ENCODE data around the gene IL22RA2.

The IL22RA2 gene

DNA sequence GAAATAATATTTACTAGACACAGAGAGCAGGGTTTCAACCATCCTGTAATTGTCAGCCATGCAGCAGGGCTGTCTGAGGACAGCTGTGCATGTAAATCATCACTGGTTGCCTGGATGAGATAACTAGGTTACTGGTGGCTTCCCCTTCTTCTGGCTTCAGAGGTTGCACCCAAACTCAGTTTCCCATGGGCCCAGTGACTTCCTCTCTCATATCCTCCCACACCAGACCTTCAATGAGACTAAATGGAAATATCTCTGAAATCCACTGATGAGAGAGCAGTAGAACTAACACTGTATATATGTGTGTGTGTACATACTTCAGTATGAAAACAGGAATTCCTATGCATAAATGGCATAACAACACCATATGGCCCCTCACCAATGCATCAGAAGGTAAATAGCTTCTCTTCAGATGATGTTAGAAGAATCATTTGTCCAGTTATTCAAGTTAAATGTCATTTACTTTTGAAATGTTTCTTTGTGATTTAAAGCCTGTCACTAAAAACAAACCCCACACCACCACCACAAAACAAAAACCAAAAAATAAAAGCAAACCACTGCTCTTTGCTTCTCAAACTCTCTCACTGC, 77.7 kb downstream of the IL22RA2 start:
- in situ Hi-C loops (cut with MboI; ENCODE audit: low sequenced_read_pairs, unreplicated experiment) = no loop called here
- peak; percentile 58 for DNase-seq (ENCODE audit: low spot score)
- TF ChIP-seq, protein P1, sequence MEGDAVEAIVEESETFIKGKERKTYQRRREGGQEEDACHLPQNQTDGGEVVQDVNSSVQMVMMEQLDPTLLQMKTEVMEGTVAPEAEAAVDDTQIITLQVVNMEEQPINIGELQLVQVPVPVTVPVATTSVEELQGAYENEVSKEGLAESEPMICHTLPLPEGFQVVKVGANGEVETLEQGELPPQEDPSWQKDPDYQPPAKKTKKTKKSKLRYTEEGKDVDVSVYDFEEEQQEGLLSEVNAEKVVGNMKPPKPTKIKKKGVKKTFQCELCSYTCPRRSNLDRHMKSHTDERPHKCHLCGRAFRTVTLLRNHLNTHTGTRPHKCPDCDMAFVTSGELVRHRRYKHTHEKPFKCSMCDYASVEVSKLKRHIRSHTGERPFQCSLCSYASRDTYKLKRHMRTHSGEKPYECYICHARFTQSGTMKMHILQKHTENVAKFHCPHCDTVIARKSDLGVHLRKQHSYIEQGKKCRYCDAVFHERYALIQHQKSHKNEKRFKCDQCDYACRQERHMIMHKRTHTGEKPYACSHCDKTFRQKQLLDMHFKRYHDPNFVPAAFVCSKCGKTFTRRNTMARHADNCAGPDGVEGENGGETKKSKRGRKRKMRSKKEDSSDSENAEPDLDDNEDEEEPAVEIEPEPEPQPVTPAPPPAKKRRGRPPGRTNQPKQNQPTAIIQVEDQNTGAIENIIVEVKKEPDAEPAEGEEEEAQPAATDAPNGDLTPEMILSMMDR (IDR thresholded peaks at IDR 0.05; ENCODE audit: borderline replicate concordance, control extremely low read depth, extremely low read depth, insufficient read depth, missing control alignments) = no peak

DNA sequence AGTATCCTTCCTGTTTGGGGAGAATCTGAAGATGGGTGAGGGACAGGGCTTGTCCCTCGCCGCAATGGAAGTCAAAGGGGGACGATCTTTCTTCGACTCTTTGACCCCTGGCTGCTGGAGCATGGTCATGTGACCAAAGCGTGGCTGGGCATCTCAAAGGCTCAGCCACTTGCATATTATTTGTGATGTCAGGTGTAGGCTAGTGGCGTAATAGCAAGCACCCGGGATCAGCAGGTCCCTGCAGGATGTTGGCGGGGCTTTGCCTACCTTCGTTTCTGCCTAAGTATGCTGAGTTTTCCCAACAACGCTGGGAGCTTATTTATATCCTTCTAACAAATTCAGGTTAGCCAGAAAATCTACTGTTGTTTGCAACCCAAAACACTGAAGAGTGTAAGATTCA, 78.4 kb downstream of the IL22RA2 start:
- no peak for DNase-seq (ENCODE audit: low spot score)
- TF ChIP-seq, protein P1 (IDR thresholded peaks at IDR 0.05; ENCODE audit: borderline replicate concordance, control extremely low read depth, extremely low read depth, insufficient read depth, missing control alignments) = no peak
- in situ Hi-C loops (cut with MboI; ENCODE audit: low sequenced_read_pairs, unreplicated experiment) = no loop called here

GRCh38 chr6:137094411-137095008, 78.9 kb downstream of the IL22RA2 start:
- in situ Hi-C loops (cut with MboI; ENCODE audit: low sequenced_read_pairs, unreplicated experiment) = loop anchor here (5.0 kb wide), 1 partner anchor 218 kb away; no protein-coding TSS in a partner anchor
- DNase-seq (ENCODE audit: low spot score) = peak; percentile 34
- TF ChIP-seq, protein P1 (IDR thresholded peaks at IDR 0.05; ENCODE audit: borderline replicate concordance, control extremely low read depth, extremely low read depth, insufficient read depth, missing control alignments) = peak; percentile 53
